Measurements from ENCODE around the gene AK4. TPM values are rescaled to one million over a fixed set of nuclear protein-coding genes. Genes with fewer than 3 reads are reported as not detected.

The AK4 gene
- polyA plus RNA-seq, 12 donors, result 5.6 to 465 (median 10.2) TPM

DNA sequence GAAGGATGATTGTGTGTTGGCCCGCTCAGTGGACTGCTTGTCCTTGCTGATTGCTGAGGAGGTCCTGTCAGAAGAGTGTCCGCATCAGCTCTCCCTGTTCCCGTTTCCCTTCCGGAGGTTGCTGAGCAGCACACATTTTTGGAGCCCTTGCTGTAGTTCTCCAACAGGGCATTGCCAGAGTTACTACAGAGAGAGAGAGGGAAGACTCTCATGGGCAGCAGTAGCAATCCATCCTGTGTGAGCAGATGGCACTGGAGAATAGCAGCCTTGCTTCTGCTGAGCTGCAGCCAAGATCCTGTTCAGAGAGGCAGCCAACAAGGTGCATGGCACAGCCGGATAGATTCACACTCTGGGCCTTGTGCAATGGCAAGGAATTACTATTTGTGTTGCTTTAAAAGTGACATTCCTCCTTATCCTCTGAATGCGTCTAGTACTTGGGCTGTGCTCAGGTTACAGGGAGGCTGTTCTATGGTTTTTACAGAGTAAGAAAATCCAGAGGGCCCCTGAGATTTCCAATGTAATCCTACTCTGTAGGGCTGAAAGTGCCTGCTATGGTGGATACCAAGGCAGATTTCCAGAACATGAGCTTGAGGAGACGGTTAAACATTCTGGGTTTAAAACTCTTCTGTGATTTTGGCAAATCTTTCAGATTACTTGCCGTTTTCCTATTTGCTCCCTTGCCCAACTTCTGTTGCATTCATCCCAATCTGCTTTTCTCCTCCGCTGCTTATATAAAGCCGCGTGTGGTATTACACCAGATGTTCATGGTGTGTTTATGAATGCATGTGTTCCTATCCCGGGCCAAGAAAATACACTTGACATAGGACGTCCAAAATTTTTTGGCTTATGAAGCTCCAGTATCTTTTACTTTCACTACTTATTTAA is 27.4 kb downstream of the AK4 start:
- DNase-seq, result peak; percentile 77

DNA sequence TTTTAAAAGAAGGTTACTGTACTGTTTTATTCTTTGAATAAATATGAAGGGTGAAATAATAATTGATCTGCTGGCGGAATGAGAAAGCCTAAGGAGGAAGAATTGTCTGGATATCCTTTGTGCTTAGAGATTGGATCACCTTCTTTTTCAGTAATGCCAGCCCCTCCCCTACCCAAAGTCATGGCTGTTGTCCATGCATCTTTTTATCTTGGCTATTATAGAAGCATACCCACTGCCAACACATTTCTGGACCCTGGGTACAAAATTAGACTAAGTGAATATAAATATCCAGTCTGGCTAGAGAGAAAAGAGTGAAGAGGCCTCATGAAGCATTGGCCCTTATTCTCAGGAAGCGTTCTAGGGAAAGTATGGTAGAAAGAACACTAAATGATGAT is 28.1 kb downstream of the AK4 start:
- DNase-seq, result no peak

DNA sequence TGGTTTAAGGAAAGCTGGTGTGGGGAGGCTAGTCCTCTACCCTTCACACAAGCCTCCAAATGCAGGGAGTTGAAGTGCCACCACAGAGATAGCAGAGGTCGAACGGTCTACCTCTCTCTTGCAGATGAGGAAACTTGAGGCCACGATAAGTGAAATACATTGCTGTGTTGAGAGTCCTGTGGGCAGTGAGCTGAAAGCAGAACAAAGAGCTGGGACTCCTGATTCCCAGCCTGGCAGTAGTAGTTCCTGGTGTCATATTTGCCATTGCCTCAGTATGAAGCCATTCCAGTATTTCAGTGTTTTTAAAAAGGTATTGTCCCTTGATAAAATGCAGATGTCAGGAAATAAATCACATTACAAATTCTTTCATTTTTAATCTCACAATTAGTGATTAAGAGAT is 28.6 kb downstream of the AK4 start:
- DNase-seq, result no peak

DNA sequence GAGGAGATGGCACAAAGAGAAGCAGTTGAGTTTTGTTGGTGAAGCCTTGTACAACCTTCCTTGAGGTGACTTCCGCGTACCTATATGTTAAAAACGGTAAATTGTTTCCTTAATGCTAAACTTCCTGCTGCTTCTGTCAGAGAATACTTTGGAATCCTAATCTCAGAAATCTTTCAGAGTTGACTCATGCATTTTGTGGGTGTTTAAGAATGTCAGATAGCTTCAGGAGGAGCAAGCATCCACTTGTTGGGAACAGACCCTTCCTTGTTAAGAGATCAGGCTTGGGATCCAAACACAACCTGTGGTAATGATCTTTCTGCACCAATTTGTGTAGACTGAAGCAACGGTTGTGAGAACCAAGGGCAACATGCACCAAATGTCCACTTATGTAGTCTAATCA is 29.5 kb downstream of the AK4 start:
- DNase-seq, result no peak

DNA sequence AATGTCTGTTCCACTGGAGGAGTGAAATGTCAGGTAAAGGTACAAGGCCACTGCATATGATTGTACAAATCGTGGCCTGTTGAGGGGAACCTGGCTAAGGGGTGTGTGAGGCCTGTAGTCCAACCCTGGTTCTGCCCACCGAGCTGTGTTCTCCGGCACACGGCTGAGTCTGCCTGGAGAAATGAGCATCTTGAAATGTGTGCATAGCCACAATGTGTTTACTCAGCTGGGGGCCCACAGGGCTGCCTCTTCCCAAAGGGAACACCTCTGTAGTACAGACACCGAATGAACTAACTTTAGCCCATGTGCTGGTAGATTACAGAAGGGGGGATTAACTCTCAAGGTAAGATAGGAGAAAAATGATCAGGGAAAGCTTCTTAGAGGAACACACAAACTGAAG is 30.2 kb downstream of the AK4 start:
- no peak for DNase-seq

DNA sequence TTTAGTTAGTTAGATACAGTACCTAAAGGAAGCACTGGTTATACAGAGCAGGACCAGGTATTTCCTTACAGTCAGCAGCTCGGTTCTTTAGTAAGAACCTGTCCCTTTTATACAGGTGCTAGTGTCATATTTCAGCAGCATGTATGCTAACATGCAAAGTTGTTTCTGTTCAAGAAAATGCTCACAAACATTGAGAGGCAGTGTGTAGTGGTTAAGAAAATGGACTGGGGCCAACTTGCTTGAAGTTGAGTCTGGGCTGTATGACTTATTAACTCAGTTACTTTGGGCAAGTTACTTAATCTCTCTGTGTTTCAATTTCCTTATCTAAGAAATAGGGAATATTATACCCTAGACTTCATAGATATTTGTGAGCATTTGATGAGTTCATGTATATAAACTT is 31.1 kb downstream of the AK4 start:
- no peak for DNase-seq

DNA sequence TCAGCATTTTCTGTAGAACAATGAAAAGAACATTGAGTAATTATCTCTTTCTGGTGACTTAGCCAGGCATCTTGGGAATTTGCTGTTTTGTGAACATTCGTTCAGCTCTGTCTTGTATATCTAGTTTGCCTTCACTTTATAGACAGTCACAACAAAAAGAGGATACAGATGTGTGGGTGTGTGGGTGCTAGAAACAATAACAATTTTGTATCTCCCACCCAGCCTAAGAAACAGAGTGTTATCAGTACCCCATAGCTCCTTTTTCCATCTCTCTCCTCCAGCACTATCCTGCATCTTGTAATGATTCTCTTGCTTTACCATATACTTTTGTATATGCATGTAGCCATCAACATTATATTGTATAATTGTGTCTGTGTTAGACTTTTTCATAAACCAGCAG is 33.0 kb downstream of the AK4 start:
- DNase-seq, result no peak

DNA sequence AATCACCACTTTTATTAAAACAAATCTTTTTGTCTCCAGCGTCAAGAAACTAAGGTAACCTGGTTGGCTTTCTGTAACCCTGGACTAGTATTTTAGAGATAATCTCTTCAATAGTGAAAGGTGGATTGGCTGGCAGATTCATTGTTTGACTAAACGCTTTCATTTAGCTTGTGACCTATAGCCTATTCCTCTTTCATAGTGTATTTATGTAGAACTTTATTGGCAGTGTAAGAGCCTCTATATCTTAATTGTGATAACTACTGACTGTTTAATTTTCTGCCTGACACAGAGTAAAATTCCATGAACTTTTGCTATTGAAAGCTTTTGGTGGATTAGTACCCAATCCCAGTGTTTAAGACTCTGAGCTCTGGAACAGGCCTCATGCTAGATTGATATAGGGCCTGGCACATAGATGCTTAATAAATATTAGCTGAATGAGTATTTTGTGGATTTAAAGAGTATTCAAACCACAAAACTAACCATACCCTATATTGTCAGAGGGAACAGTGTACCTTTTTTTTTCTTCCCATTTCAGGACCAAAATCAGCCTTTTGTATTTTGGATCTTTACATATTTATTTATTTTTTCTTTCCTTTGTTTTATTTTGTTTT is 34.8 kb downstream of the AK4 start:
- DNase-seq, result no peak

DNA sequence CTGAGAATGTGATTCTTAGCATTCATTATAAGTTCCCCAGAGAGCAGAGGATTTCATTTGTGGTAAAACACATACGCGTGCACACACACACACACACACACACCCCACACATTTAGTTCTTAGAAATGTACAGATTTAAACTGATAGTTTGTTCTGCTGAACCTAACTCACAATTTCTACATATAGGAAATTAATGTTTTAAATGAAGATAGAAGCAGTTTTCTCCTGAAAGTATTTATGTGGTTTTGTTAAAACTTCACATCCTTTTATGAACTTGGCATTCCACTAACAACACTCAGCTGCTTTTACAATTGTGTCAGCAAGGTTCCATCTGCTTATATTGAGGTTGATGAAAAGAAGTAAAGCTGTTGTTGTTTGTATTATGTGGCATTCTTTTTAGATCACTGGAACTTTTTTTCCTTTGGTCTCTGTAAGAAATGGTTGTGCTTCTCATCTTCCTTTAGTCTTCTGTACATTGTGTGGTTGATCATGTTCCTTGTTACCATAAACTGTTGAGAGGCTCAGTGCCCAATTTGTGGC is 41.6 kb downstream of the AK4 start:
- no peak for DNase-seq

DNA sequence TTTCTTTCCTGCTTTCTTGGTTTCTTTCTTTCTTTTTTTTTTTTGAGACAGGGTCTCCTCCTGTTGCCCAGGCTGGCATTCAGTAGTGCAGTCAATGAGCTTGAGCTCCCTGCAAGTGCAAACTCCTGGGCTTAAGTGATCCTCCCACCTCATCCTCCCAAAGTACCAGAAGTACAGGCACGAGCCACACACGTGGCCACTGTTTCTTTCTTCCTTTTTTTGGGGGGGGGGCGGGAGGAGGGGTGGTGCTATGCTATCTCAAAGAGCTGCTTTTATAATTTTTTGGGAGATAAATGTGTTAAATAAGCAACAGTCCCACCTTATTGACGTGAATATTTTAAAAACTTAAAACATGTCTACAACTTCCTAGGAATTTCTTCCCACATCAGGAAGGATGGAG is 42.2 kb downstream of the AK4 start:
- DNase-seq, result no peak

DNA sequence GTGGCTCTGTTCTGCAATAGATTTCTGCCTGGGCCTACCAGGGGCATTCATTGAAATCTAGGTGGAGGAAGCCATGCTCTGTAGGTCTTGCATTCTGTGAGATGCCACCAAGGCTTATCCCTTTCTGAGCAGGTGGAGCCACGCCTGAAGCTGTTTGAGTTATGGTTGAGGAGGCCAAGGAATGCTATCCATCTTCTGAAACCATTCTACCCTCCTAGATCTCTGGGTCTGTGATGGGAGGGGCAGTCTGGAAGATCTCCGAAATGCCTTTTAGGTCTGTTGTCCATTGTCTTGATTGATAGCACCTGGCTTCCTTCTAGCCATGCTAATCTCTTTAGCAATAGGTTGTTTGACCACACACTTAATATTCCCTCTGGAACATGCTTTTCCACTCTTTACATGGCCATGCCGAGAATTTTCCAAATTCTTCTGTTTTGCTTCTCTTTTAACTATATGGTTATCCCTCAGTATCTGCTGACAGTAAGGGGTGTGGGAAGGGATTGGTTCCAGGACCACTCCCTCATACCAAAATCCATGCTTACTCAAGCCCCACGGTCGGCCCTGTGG is 45.2 kb downstream of the AK4 start:
- DNase-seq, result no peak

DNA sequence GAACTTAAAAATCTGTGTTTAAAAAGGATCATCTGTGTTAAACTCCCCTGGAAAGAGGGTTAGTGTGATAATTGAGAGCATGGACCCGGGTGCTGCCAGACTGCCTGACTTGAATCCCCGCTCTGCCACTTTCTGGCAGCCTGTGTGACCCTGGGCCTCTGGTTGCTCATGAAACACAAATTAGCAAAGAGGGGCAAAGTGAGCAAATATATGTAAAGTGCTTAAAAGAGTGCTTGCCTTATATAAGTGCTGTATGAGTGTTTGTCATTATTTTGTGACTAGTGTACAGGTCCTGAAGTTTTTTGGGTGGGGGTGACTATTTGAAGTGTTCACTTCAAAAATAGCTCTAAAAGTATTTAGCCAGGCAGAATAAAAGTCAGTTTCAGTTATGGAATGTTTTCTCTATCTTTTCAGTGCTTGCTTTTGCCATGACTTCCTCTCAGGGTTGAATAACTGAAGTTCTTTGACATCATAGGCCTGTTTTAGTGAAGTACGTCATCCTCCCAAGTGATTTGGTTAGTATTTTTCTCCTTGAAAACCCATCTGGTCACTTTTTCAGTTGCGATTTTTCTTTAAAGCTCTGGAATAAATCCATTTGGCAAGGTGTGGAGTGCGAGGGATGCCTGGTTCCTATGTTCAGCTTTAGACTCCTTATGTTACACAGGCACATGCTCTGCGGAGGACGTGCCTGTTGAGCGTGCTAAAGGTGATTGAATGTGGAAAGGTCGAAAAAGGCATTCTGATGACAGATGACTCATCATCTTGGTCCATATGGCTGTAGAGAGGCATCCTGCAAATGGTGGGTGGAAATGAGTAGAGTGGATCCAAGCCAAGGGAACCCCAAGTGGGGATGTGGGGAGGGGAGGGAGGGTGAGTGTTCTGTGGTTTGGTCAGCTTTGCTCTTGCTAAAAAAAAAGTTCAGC is 47.8 kb downstream of the AK4 start:
- peak; percentile 88 for DNase-seq

DNA sequence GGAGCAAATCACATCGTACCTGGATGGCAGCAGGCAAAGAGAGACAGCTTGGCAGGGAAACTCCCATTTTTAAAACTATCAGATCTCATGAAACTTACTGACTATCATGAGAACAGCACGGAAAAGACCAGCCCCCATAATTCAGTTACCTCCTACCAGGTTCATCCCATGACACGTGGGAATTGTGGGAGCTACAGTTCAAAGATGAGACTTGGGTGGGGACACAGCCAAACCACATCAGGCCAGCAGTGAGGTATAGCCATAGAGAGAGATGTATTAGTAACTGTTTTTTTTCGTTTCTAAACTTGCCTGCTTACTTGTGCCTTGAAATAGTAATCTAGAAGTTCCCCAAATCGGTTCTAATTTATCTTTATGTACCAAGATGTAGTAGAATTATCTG is 48.9 kb downstream of the AK4 start:
- DNase-seq, result no peak

DNA sequence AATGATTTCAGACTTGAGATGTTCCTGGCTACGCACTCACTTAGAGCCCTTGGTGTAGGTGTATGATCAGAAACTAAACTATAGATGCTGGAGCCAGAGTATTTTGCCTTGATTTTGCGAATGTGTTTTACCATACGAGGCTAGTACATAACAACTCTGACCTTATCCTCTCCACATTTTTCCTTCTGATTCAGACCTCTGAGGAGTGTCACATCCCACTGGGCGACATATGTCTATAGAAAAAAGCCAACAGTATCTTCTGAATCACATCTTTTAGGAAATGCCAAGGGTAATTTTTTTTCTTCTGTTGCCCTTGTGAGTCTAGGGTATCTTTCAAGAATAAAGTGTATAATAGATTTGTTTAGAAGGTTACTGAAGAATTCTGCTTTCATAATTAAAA is 49.6 kb downstream of the AK4 start:
- no peak for DNase-seq

DNA sequence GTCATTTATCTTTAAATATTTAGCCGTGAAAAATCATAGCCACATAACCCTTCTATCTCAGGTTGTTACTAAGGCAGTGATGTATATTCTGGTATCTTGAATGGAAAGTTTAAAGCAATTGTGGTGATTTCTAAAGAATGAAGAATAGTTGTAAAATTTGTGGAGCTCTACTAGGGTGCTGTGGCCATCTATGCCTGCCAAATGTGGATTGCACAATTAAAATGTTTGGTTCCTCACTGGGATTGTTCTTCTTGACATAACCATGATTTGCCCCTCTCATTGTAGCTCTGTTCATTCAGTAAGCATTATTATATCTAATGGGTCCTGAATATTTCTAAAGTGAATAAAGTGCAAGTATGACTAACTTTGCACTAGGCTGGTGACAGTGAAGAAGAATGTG is 50.1 kb downstream of the AK4 start:
- no peak for DNase-seq

DNA sequence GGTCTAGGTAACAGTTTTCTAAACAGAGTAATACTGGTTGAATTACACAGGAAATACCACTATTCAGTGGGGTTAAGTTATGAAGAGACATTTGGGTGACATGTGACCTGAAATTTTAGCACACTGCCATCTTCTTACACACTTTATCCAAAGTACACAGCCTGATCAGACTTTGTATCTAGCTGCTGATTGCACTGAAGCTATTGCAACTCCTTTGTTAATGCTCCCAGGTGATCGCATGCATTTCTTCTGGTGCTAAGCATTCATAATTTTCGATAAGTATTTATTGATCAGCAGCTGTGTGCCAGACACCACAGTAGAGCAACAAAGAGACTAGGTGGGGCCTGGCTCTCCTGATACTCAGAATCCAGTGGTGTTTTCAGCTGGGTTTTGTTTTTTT is 52.4 kb downstream of the AK4 start:
- DNase-seq, result no peak

DNA sequence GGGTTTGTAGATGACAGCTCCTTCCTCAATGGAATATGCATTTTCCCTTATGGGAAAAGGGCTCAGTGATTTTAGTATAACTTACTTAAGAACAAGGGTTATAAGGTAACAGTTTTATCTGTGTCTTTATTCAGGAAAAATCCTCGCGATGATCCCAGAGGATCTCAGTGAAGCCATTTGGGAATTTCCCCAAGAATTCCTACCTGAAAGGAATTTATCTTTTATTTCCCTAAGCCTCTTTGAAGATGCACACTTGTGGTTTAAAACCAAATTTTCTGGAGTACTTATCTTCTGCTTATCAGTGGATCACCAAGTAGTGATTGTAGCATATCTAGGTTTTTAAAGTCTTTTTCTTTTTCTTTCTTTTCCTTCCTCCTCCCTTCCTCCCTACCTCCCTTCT is 58.8 kb downstream of the AK4 start:
- no peak for DNase-seq

DNA sequence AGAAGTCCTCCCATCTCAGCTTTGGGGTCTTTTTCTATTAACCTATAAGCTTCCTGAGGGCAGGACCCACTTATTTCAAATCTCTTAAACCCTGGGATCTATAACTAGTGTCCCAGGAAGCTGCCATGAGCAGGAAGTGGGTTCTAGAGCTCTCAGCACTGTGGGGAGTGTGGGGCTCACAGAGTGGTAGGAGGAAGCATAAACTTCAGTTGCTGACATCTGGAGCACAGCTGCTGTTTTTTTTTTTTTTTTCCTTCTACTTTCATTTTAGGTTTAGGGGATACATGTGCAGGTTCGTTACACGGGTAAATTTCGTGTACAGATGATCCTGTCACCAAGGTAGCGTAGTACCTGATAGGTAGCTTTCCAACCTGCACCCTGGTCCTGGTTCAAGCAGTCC is 59.3 kb downstream of the AK4 start:
- no peak for DNase-seq

DNA sequence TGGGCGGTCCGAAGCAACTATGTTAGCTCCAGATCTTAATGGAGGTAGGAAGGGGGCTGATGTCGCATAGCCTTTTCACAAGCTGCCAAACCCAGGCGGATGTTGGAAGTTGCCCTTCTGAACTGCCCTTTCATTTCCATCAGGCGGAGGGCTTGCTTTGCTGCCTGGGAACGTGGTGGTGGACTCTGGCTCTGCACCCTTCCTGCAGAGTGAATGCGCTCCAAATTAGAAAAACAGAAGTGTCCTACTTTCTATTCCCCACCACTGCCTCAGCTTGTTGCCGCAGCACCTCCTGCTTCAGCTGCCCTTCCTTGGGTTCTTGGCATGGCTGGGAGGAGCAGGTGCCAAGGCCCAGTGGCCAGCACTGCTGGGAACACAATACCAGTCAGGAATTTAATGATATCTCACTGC is 60.6 kb downstream of the AK4 start:
- DNase-seq, result no peak

DNA sequence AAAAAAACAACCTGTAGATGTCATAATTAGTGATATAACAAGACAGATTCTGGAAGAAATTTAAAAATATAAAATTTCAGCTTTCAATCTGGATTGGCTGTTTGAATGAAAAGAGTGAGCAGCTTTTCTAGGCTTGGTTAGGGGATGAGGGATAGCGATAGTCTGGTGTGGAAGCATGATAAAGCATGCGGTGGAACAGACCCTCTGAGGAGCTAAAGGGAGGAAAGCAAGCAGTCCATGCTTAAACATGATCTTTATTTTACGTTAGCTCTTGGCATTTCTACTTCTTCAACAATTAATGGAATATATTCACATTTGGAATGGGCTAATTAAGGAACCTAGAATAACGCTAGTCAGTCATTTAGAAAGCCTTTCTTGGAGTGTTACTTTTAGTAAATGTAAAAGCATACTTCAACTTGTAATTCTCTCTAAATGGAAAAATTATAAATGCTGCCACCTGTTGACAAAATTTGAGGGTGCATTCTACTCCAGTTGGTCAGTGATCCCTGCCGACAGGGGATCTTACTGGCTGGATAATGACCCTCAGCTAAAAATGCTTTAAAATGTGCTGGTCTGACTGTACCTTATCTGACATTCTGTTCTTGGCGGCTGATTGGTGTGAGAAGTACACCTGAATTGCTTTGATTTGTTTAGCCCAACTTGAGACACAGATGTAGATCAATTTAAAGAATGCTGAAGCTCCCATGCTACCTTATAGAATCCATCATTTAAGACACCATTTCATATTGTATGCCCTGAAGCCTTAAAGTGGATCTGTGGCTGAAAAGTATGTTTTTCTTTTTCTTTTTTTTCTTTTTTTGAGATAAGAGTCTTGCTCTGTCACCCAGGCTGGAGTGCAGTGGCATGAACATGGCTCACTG is 61.2 kb downstream of the AK4 start:
- peak; percentile 75 for DNase-seq

DNA sequence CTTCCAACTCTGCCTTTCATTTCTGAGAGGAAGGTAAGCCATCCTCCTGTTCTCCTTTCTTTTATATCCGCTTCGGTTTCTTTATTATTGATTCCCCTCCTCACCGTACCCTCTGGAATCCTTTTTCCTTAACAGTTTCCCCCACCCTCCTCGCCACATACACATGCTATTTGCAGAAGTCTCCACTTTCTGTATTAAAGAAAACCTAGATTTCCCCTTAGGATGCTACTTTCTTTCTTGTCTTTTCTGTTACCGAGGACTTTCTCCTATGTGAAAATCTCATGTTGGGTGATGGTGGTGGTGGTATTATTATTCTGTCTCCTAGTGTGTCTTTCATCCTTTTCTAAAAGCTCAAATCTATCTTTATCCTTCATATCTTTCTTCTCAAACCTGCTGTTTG is 62.3 kb downstream of the AK4 start:
- no peak for DNase-seq
